Mononuclear cell (primary cell): Measurements from ENCODE around the gene NTM. TPM values are rescaled to one million over a fixed set of nuclear protein-coding genes. Genes with fewer than 3 reads are reported as not detected.

Experiments used
- H3K27me3 ChIP-seq: 2 replicates; pipeline ENCODE4 v1.6.0; 2011; ENCODE audit warnings: low read length, control low read depth; ENCODE audit not compliant: insufficient read depth
- H3K4me1 ChIP-seq: 2 replicates; pipeline ENCODE4 v1.5.1; 2011; ENCODE audit warnings: mild to moderate bottlenecking, low read length, control low read depth; ENCODE audit not compliant: insufficient read depth
- H3K4me3 ChIP-seq: 2 replicates; pipeline ENCODE4 v1.5.1; 2011; ENCODE audit warnings: mild to moderate bottlenecking, low read length, moderate library complexity
- H3K9me3 ChIP-seq: 2 replicates; pipeline ENCODE4 v1.5.1; 2011; ENCODE audit warnings: low read depth, mild to moderate bottlenecking, control low read depth, low read length
- total RNA-seq: library from RNA; depleted of rRNA; stranded (reverse); fragments of >200 nt; gene quantifications from one replicate; pipeline ENCODE4 v1.2.3, GENCODE V29; 2012

NTM gene
- total RNA-seq, 1 donor: not detected

DNA sequence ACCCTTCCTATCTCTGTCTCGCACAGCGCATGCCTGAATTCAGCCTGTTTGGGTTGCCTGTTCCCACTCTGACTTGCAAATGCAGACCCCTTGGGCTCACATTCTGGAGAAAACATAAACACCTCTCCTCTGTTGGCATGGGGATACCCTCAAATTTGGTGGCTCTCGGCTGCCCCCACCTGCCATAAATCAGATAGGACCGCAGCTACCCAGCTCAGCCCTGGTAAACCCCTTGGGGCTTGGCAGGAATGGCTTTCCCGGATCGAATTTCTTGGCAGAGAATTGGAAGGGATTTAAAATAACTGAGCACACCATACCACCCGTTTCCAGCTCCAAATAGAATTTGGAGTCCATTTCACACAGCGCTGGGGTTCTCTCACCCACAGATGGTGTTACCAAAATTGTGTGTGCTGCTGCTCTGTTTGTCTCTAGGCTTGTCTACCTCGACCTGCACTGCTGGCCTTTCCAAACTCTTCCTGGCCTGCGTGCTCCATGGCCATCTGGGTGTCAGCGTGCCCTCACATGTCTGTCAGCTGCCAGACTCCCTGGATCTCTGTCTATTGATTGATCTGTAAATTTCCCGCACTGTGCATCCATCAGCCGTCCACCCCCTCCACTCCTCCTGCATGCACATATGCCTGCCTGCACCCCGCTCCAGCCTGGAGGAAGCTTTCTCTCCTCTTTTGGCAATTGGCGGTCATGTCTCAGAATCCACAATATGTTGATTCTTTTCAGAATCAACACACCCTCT lies 134.0 kb downstream of the NTM start:
- Histone ChIP-seq H3K9me3 (no peaks in the 10 kb centered on the region), H3K27me3 (no peaks in the 10 kb centered on the region), H3K4me3 (no peak overlapping the region), H3K4me1 (no peaks in the 10 kb centered on the region)

DNA sequence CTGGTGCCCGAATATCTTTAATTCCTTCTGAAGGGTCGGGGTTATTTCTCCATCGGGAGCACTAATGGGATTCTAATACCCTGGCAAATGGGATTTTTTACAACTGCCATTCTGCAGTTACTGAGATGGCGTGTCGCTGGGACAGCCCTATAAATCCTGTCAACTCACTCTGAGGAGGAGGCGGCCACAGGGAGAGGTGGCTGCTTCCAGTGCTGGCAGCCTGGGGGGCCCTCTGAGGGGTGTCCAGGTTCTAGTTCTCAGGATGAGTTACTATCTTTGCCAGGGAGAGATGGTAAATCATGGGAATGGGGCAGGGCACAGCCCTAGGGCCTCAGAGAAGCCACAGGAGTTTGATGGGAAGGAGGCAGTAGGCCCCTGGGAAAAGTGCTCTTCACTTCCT lies 135.9 kb downstream of the NTM start:
- no peaks in the 10 kb centered on the region for H3K9me3 ChIP-seq
- no peak overlapping the region for H3K4me3 ChIP-seq

GRCh38 chr11:131510662-131511061 lies 140.2 kb downstream of the NTM start:
- no peaks in the 10 kb centered on the region for H3K27me3 ChIP-seq
- no peaks in the 10 kb centered on the region for H3K9me3 ChIP-seq
- H3K4me3 ChIP-seq: no peak overlapping the region
- no peaks in the 10 kb centered on the region for H3K4me1 ChIP-seq

More for the DNA sequence above, 135.9 kb downstream of the NTM start:
- H3K4me1 ChIP-seq: no peaks in the 10 kb centered on the region
- H3K27me3 ChIP-seq: no peaks in the 10 kb centered on the region

GRCh38 chr11:131511794-131512193 lies 141.4 kb downstream of the NTM start:
- Histone ChIP-seq H3K9me3 (no peaks in the 10 kb centered on the region), H3K4me1 (no peaks in the 10 kb centered on the region), H3K4me3 (no peak overlapping the region), H3K27me3 (no peaks in the 10 kb centered on the region)

- H3K4me3 ChIP-seq: no peak overlapping the region
- no peaks in the 10 kb centered on the region for H3K4me1 ChIP-seq
- H3K27me3 ChIP-seq: no peaks in the 10 kb centered on the region
- no peaks in the 10 kb centered on the region for H3K9me3 ChIP-seq
These were observed 141.8 kb downstream of the NTM start for GRCh38 chr11:131512228-131512627.

DNA sequence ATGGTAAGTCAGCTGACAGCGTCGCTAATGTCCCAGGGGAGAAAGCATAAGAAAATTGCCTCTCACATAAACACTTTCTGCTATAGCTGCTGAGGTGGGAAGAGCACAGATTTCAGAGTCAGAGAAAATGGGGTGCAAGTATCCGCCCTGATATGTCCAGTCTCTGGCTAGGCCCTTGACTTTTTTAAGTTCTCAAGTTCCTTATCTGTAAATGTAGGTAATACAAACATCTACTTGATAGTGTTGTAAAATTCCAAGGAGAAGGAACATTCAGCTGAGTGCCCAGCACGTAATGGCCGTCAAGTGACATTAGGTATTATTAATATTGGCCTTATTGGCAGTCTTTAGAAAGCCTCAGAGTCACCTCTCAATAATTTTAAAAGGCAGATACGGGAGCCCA lies 143.6 kb downstream of the NTM start:
- Histone ChIP-seq H3K9me3 (no peaks in the 10 kb centered on the region), H3K27me3 (no peaks in the 10 kb centered on the region), H3K4me3 (no peak overlapping the region), H3K4me1 (no peaks in the 10 kb centered on the region)

DNA sequence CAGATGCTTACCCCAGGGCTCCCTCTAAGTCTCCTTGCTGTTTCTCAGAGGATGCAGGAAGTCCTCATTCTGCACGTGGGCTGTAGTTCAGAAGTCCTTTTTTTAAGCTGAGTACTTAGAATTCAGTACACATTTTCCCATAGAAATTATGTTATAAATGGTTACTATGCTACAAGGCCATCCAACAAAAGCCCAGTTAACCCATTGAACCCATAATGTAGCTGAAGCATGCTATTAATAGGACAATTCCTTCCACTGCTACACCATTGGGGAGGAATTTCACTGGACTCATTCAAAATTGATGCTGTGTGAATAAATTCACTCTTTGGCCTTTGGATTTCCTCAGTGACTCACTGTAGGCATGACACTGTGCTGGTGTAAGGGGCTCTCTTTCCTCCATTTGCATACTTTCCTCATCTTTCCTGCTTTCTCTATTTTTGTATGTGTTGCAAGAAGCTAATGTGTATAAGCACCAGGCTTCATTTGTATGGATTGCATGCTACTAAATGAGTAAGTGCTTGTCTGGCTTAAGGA lies 148.0 kb downstream of the NTM start:
- Histone ChIP-seq H3K27me3 (no peaks in the 10 kb centered on the region), H3K9me3 (no peaks in the 10 kb centered on the region), H3K4me3 (no peak overlapping the region), H3K4me1 (no peaks in the 10 kb centered on the region)

DNA sequence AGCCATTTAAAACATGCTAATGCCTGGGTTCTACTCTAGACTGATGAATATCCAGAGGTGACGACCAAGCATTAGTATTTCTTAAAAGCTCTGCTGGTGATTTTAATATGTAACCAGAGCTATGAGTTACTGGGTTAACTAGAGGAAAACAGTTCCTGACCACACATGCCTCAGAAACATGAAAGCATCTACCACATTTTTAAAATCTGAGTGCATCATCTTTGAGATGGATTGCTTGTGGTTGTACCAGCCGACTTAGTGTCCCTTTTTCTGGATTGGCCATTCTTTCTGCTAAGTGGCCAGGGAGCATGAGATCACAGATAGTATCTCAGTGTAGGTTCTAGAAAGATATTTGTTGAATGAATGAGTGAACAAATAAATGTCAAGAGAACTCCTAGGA lies 152.4 kb downstream of the NTM start:
- Histone ChIP-seq H3K4me1 (no peaks in the 10 kb centered on the region), H3K4me3 (no peak overlapping the region), H3K9me3 (no peaks in the 10 kb centered on the region), H3K27me3 (no peaks in the 10 kb centered on the region)

- no peaks in the 10 kb centered on the region for H3K4me1 ChIP-seq
- H3K27me3 ChIP-seq: no peaks in the 10 kb centered on the region
- no peak overlapping the region for H3K4me3 ChIP-seq
- H3K9me3 ChIP-seq: no peaks in the 10 kb centered on the region
These were observed 160.0 kb downstream of the NTM start for GRCh38 chr11:131530407-131530806.

- no peaks in the 10 kb centered on the region for H3K9me3 ChIP-seq
These were observed 162.7 kb downstream of the NTM start for GRCh38 chr11:131533149-131533548.

GRCh38 chr11:131533998-131534397 lies 163.6 kb downstream of the NTM start:
- Histone ChIP-seq H3K4me3 (no peak overlapping the region), H3K4me1 (no peaks in the 10 kb centered on the region), H3K27me3 (no peaks in the 10 kb centered on the region), H3K9me3 (no peaks in the 10 kb centered on the region)

More at GRCh38 chr11:131533149-131533548, 162.7 kb downstream of the NTM start:
- Histone ChIP-seq H3K27me3 (no peaks in the 10 kb centered on the region), H3K4me1 (no peaks in the 10 kb centered on the region), H3K4me3 (no peak overlapping the region)

GRCh38 chr11:131534611-131535010 lies 164.2 kb downstream of the NTM start:
- H3K4me3 ChIP-seq: no peak overlapping the region
- H3K27me3 ChIP-seq: no peaks in the 10 kb centered on the region
- no peaks in the 10 kb centered on the region for H3K4me1 ChIP-seq
- H3K9me3 ChIP-seq: no peaks in the 10 kb centered on the region

- no peaks in the 10 kb centered on the region for H3K9me3 ChIP-seq
- no peaks in the 10 kb centered on the region for H3K27me3 ChIP-seq
- no peak overlapping the region for H3K4me3 ChIP-seq
- H3K4me1 ChIP-seq: no peaks in the 10 kb centered on the region
These were observed 165.7 kb downstream of the NTM start for GRCh38 chr11:131536159-131536558.

DNA sequence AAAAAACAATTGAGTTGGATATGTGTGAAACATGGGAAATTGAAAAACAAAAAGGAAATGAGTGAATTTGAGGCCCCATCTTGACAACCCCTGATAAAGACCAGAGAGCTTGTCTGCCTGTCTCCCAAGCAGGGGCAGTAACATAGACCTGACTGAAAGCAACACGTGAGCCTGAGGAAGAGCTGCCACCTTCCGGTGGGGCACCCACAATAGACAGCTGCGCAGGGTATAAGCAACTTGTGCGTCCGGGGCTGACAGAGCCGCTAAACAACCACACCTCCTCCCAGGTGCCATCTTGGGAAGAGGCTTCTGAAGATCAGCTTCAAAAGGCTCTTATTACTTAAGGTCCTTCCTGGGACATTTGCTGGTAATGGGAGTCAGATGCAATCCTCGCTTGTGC lies 166.8 kb downstream of the NTM start:
- Histone ChIP-seq H3K4me1 (no peaks in the 10 kb centered on the region), H3K9me3 (no peaks in the 10 kb centered on the region), H3K4me3 (no peak overlapping the region), H3K27me3 (no peaks in the 10 kb centered on the region)

DNA sequence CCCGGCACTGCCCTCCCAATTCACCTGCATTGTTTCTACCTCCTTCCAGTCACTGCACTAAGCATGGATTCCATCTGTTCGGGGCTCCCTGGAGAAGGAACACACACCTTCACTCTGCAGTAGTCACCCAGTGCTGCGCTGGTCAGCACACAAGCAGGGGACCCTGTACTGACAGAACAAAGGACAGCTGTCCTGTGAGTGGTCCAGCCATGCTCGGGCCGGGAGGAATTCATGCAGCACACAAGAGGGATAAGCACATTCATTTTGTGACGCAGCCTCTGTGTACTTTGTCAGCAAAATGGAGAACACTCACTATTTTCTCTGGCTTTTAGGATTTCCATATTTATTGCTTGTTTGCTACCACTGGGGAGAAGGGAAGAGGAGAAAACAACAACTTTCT lies 167.3 kb downstream of the NTM start:
- Histone ChIP-seq H3K27me3 (no peaks in the 10 kb centered on the region), H3K4me1 (no peaks in the 10 kb centered on the region), H3K9me3 (no peaks in the 10 kb centered on the region), H3K4me3 (no peak overlapping the region)

DNA sequence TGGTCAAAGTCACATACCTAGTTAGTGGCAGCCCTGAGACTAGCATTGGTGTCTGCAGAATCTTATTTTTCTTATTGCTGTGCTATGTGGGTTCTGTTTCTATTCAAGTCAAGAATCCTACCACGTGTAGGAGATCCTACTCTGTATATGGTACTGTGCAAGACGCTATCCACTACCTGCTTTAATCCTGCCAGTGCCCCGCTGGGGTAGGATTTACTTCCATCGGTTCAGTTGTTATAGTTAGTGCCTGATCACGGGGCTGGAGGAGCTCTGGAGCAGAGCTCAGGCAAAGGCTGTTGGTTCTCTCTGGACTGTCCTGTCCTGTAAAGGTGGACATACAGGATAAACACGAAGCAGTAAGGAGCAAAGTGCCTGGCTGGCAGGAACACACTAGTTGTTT lies 167.9 kb downstream of the NTM start:
- Histone ChIP-seq H3K27me3 (no peaks in the 10 kb centered on the region), H3K4me1 (no peaks in the 10 kb centered on the region), H3K9me3 (no peaks in the 10 kb centered on the region), H3K4me3 (no peak overlapping the region)
